GM19372 (cell line): ENCODE results near the gene MTMR11.
"Not testable (repeated sequence)": the region's sequence is repeated elsewhere in the genome, so short reads cannot be mapped to it uniquely, and the experiment has no call there.

ENCODE experiments used
- ATAC-seq: cut with Tn5 transposase; IDR thresholded peaks from one replicate; pipeline ENCODE4 v1.9.1; 2021; ENCODE audit warnings: mild to moderate bottlenecking, low read depth, moderate library complexity; ENCODE audit not compliant: unreplicated experiment

MTMR11 gene

GRCh38 chr1:149936170-149936991 lies at the start of gene MTMR11:
Gene MTMR11, minus strand, starts transcription at chr1:149936879. Its CDS starts 232 bp downstream, at chr1:149936647.
- ATAC-seq, result no peak

GRCh38 chr1:149979972-149980540 lies 43.4 kb upstream of the MTMR11 start:
- ATAC-seq, result no peak

- ATAC-seq, result no peak
These were observed 42.7 kb upstream of the MTMR11 start for GRCh38 chr1:149979245-149979971.

GRCh38 chr1:149978547-149979023 lies 41.9 kb upstream of the MTMR11 start:
- ATAC-seq, result no peak

- ATAC-seq, result no peak
These were observed 40.7 kb upstream of the MTMR11 start for GRCh38 chr1:149977345-149977744.

- no peak for ATAC-seq
These were observed 35.9 kb upstream of the MTMR11 start for GRCh38 chr1:149972547-149972946.

GRCh38 chr1:149967646-149968045 lies 31.0 kb upstream of the MTMR11 start:
- no peak for ATAC-seq

- ATAC-seq, result no peak
These were observed 30.4 kb upstream of the MTMR11 start for GRCh38 chr1:149967041-149967440.

- no peak for ATAC-seq
These were observed 29.7 kb upstream of the MTMR11 start for GRCh38 chr1:149966405-149966804.

- ATAC-seq, result no peak
These were observed 28.8 kb upstream of the MTMR11 start for GRCh38 chr1:149965440-149965839.

- ATAC-seq, result no peak
These were observed 26.7 kb upstream of the MTMR11 start for GRCh38 chr1:149963358-149963757.

- no peak for ATAC-seq
These were observed 26.1 kb upstream of the MTMR11 start for GRCh38 chr1:149962736-149963135.

GRCh38 chr1:149962039-149962647 lies 25.5 kb upstream of the MTMR11 start:
- no peak for ATAC-seq

GRCh38 chr1:149957548-149957947 lies 20.9 kb upstream of the MTMR11 start:
- not testable (repeated sequence) for ATAC-seq

- no peak for ATAC-seq
These were observed 13.2 kb upstream of the MTMR11 start for GRCh38 chr1:149949911-149950310.

- ATAC-seq, result no peak
These were observed 8.5 kb upstream of the MTMR11 start for GRCh38 chr1:149945206-149945605.

GRCh38 chr1:149942885-149943284 lies 6.2 kb upstream of the MTMR11 start:
- no peak for ATAC-seq

- ATAC-seq, result no peak
These were observed 5.5 kb upstream of the MTMR11 start for GRCh38 chr1:149942207-149942606.

GRCh38 chr1:149940427-149940826 lies 3.7 kb upstream of the MTMR11 start:
- no peak for ATAC-seq

GRCh38 chr1:149938668-149939003 lies 2.0 kb upstream of the MTMR11 start:
- not testable (repeated sequence) for ATAC-seq

GRCh38 chr1:149937759-149938158 lies 1.1 kb upstream of the MTMR11 start:
- ATAC-seq, result no peak
